GM21723 (cell line): ENCODE data around the gene NBPF20.
"Not testable (repeated sequence)": the region's sequence is repeated elsewhere in the genome, so short reads cannot be mapped to it uniquely, and the experiment has no call there.

Source experiments
- ATAC-seq: cut with Tn5 transposase; IDR thresholded peaks from one replicate; pipeline ENCODE4 v1.9.1; 2021; ENCODE audit warnings: mild to moderate bottlenecking, moderate library complexity; ENCODE audit not compliant: unreplicated experiment

The NBPF20 gene, protein sequence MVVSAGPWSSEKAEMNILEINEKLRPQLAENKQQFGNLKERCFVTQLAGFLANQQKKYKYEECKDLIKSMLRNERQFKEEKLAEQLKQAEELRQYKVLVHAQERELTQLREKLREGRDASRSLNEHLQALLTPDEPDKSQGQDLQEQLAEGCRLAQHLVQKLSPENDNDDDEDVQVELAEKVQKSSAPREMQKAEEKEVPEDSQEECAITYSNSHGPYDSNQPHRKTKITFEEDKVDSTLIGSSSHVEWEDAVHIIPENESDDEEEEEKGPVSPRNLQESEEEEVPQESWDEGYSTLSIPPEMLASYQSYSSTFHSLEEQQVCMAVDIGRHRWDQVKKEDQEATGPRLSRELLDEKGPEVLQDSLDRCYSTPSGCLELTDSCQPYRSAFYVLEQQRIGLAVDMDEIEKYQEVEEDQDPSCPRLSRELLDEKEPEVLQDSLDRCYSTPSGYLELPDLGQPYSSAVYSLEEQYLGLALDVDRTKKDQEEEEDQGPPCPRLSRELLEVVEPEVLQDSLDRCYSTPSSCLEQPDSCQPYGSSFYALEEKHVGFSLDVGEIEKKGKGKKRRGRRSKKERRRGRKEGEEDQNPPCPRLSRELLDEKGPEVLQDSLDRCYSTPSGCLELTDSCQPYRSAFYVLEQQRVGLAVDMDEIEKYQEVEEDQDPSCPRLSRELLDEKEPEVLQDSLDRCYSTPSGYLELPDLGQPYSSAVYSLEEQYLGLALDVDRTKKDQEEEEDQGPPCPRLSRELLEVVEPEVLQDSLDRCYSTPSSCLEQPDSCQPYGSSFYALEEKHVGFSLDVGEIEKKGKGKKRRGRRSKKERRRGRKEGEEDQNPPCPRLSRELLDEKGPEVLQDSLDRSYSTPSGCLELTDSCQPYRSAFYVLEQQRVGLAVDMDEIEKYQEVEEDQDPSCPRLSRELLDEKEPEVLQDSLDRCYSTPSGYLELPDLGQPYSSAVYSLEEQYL (N-terminal part only)

GRCh38 chr1:145425436-145426029 lies at the start of gene NBPF20:
NBPF20 (minus strand) TSS chr1:145425603; CDS start chr1:145405272, 20,331 bp downstream.
- ATAC-seq, result peak; percentile 98

DNA sequence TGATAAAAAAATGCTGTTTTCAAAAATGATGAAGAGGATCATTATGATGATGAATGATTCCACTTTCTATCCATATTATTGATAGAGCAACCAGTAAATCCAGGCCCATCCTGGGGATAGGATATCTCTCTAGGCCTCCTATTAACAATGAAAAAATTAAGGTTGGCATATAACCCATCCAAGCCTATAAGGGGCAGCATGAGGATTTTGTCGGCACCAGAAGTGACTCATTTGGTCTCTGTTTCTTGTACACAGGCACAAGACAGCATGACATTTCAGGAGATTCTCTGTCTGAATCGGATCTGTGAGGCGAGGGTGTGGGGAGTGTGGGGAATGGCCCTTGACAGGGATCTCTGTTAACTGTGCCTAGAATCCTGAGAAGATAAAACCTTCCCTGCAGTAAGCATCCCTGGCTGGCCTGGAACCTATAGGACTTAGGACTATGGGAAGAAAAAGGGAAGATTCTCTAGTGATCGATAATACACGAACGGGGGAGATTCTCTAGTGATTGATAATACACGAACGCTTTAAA lies 49.5 kb upstream of the NBPF20 start:
- ATAC-seq, result not testable (repeated sequence)

GRCh38 chr1:145472731-145473130 lies 47.3 kb upstream of the NBPF20 start:
- ATAC-seq, result not testable (repeated sequence)

GRCh38 chr1:145471365-145471764 lies 46.0 kb upstream of the NBPF20 start:
- ATAC-seq, result not testable (repeated sequence)

- peak; percentile 83 for ATAC-seq
Observed at GRCh38 chr1:145465405-145466144, 40.2 kb upstream of the NBPF20 start.

- peak; percentile 19 for ATAC-seq
Observed at GRCh38 chr1:145464708-145465336, 39.4 kb upstream of the NBPF20 start.

DNA sequence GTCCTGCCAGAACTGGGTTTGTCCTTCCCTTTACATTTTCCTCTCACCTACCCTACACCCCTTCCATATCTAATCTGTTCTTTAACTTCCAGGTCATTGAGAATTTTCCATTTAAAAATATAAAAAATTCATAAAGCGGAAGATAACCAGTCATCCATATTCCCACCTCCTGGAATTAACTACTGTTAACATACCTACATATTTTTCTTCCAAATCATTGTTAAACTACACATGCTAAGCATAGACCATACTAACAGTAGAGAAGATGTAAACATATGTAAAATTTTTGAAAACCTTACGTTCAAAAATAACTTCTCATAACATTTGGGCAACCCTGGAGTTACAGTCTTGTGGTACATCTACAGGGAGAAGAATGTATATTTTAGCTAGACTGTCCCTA lies 38.6 kb upstream of the NBPF20 start:
- ATAC-seq, result not testable (repeated sequence)

- not testable (repeated sequence) for ATAC-seq
Observed at GRCh38 chr1:145460684-145461083, 35.3 kb upstream of the NBPF20 start.

DNA sequence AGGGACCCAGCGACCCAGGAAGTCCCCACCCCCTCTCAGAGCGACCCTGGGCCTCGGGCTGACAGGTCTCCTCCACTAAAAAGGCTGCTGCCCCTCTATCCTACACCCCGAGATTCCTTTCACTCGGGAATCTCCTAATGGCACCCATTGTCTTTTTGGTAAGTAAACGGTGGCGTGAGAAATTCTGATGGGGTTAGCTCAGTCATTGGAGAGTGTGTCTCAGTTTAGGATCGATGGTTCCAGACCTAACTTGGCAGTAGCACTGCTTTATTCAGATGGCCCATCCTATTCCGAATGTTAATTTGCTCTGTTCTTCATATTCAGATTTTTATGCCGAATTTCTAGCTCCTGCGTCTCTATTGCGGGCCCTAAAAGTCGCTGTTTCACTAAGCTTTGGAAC lies 34.6 kb upstream of the NBPF20 start:
- ATAC-seq, result not testable (repeated sequence)

DNA sequence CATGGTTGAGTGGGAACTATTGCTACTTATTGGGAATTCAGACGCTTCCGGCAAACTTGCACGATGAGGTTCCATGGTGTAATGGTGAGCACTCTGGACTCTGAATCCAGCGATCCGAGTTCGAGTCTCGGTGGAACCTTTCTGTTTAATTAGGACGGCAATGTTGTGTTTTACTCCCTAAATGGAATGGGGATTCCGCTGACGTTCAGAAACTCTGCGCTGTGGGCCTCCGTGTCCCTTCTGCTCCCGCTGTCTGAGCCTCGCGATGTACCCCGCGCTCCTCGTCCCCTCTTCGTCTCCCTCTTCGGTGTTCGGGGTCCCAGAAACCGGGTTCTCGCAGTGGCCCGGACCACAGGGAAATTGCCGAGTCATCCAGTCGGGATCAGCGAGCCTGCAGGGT lies 34.2 kb upstream of the NBPF20 start:
- not testable (repeated sequence) for ATAC-seq

- not testable (repeated sequence) for ATAC-seq
Observed at GRCh38 chr1:145459063-145459462, 33.7 kb upstream of the NBPF20 start.

DNA sequence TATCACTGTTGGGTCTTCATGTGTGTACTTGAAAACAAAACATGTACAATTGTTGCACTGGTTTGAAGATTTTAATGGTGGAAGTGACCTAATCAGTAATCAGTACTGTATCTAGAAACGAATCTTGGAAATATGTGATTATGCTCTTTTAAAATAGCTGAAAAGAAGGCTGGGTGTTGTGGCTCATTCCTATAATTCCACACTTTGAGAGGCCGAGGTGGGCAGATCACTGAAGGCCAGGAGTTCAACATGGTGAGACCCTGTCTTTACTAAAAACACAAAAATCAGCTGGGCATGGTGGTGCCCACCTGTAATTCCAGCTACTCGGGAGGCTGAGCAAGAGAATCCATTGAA lies 29.4 kb upstream of the NBPF20 start:
- ATAC-seq, result not testable (repeated sequence)

DNA sequence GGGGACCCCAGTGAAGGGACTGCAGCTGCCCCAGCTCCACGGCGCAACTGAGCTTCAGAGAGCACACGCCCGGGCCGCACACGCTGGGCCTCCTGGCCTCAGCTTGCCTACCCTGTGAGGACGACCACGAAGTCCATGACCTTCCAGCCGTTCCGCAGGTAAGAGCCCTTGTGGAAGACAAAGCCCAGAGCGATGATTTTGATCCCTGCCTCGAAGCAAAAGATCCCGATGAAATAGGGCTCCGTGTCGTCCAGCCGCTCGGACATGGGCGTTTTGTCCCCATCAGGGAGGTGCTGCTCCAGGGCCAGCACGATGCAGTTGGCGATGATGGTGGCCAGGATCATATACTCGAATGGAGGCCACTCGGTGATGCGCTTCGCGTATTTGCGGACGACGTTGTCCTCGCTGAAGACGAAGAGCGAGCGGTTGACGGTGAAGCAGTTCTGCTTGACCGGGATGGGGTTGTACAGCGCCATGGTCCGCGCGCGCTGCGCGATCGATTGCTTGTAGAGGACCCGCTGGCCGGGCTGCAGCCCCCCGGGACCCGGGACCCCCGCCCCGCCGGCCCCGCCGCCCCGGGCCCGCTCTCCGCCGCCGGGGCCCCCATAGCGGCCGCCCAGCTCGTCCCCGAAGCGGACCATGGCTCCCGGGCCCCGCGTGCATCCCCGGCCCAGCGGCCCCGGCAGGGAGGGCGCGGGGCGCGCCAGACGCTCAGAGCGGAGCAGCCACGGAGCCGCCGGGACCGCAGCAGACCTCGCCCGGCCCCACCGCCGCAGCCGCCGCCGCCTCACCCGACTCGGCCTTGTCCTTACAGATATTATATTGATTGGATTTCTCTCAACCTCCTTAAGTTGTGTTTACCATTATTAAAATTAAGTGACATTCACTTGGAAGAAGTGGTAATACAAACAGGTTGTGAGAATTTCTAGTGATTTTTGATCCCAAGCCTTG lies 28.7 kb upstream of the NBPF20 start:
- ATAC-seq, result not testable (repeated sequence)

GRCh38 chr1:145452506-145452905 lies 27.1 kb upstream of the NBPF20 start:
- not testable (repeated sequence) for ATAC-seq

DNA sequence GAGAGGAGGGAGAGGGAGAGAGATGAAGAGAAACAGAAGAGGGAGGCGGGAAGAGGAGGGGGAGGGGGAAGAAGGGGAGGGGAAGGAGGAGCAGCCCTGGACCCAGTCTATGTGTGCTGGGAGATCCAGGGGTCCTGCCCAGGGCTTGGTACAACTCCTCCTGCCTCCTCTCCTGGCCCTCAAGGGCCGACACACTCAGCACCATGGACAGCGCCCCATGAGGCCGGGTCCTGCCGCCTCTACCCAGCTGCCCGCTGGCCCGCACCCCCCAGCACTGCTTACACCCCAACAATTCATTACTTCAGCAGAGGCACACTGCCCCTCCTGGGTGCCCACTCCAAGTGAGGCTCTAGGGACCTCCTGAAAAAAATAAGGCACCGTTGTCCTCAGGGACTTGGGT lies 26.5 kb upstream of the NBPF20 start:
- not testable (repeated sequence) for ATAC-seq

GRCh38 chr1:145445219-145445618 lies 19.8 kb upstream of the NBPF20 start:
- not testable (repeated sequence) for ATAC-seq

GRCh38 chr1:145442340-145442739 lies 16.9 kb upstream of the NBPF20 start:
- ATAC-seq, result not testable (repeated sequence)
